SH-SY5Y (cell line): Measurements from ENCODE around the gene MED13L.

Experiments used
- GATA2 ChIP-seq: IDR thresholded peaks from 2 replicates; pipeline ENCODE4 v1.6.1; 2011; ENCODE audit warnings: mild to moderate bottlenecking, low read depth, low read length
- GATA3 ChIP-seq: IDR thresholded peaks from 2 replicates; pipeline ENCODE4 v1.6.1; 2011; ENCODE audit warnings: low read depth, mild to moderate bottlenecking, low read length, moderate library complexity

DNA sequence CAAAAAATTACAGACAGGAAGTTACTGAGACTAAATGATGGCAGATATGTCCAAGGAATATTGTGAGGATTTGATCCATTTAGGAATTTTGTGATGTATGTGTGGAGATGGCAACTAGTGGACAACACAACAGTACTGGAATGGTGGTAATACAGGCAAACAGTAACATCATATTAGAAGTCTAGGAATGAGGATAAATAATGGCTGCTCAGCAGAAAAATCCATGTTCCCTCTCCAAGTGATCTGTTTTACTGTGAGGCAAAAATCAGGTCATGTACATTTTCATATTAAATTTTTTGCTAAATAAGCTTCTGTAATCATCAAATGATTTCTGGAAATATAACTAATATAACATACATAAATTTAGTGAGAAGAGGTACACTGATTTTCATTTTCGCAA lies 108.4 kb downstream of the MED13L start:
- no peak for TF ChIP-seq GATA2
- TF ChIP-seq GATA3: no peak
